RWPE2 (cell line): Measurements from ENCODE around the gene KCNT2.
A peak's percentile ranks its signal among the peaks of the same experiment; 100 is the strongest.

Experiments
- ATAC-seq: fragments of 200-7000 bp; cut with Tn5 transposase; 3 replicates; pipeline ENCODE4 v1.9.1; 2021; ENCODE audit warnings: low read depth
- DNase-seq: peaks from one replicate; pipeline ENCODE4 v3.0.0-alpha.2; 2020; ENCODE audit warnings: low spot score
- H3K27ac ChIP-seq: fragments of 450-650 bp; 2 replicates; pipeline ENCODE4 v1.5.1; 2017; ENCODE audit warnings: mild to moderate bottlenecking; ENCODE audit not compliant: poor library complexity, severe bottlenecking
- H3K27me3 ChIP-seq: fragments of 250-450 bp; sonication (Bioruptor Pico); 2 replicates; pipeline ENCODE4 v1.5.1; 2021; ENCODE audit warnings: mild to moderate bottlenecking, moderate library complexity; ENCODE audit not compliant: insufficient read depth, poor library complexity, severe bottlenecking
- H3K36me3 ChIP-seq: fragments of 250-450 bp; sonication (Bioruptor Pico); 2 replicates; pipeline ENCODE4 v1.5.1; 2020; ENCODE audit warnings: low read depth, mild to moderate bottlenecking, moderate library complexity
- H3K4me1 ChIP-seq: fragments of 250-450 bp; sonication (Bioruptor Pico); 2 replicates; pipeline ENCODE4 v1.5.1; 2021; ENCODE audit warnings: mild to moderate bottlenecking, moderate library complexity; ENCODE audit not compliant: insufficient read depth, poor library complexity, severe bottlenecking
- H3K4me3 ChIP-seq: fragments of 250-450 bp; sonication (Bioruptor Pico); 2 replicates; pipeline ENCODE4 v1.5.1; 2021; ENCODE audit warnings: mild to moderate bottlenecking, moderate library complexity; ENCODE audit not compliant: severe bottlenecking
- H3K9me3 ChIP-seq: fragments of 250-450 bp; sonication (Bioruptor Pico); 2 replicates; pipeline ENCODE4 v1.5.1; 2021; ENCODE audit warnings: mild to moderate bottlenecking, moderate library complexity; ENCODE audit not compliant: severe bottlenecking
- TF ChIP-seq, protein P1 (sequence below): fragments of 450-650 bp; IDR thresholded peaks from one replicate; pipeline ENCODE4 v1.5.1; 2017; ENCODE audit warnings: mild to moderate bottlenecking, moderate library complexity; ENCODE audit not compliant: poor library complexity, severe bottlenecking

Gene KCNT2

DNA sequence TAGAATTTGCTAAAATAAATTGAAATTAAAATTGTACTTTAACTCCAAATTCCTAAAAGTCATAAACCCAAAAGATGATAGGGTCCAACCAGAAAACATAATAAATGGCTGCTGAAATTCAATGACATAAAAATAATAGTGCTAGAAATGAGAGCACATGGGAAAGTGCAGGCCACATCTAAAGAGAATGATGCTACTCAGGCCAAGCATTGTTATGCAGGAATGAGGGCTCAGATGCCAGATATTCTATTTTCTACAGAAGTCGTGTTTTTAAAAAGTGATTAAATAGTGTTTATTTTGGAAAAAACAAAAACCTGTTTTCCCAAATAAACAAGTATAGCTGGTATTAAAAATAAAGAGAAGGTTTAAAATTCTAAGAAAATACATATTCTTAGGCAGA lies 234.4 kb downstream of the KCNT2 start:
- no peaks in the 10 kb centered on the region for H3K27me3 ChIP-seq
- no peak overlapping the region for H3K4me3 ChIP-seq
- no peaks in the 10 kb centered on the region for H3K9me3 ChIP-seq
- TF ChIP-seq, protein P1, sequence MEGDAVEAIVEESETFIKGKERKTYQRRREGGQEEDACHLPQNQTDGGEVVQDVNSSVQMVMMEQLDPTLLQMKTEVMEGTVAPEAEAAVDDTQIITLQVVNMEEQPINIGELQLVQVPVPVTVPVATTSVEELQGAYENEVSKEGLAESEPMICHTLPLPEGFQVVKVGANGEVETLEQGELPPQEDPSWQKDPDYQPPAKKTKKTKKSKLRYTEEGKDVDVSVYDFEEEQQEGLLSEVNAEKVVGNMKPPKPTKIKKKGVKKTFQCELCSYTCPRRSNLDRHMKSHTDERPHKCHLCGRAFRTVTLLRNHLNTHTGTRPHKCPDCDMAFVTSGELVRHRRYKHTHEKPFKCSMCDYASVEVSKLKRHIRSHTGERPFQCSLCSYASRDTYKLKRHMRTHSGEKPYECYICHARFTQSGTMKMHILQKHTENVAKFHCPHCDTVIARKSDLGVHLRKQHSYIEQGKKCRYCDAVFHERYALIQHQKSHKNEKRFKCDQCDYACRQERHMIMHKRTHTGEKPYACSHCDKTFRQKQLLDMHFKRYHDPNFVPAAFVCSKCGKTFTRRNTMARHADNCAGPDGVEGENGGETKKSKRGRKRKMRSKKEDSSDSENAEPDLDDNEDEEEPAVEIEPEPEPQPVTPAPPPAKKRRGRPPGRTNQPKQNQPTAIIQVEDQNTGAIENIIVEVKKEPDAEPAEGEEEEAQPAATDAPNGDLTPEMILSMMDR = no peak
- no peaks in the 10 kb centered on the region for H3K36me3 ChIP-seq
- DNase-seq = no peak
- no peak for ATAC-seq
- no peak overlapping the region for H3K27ac ChIP-seq
- no peaks in the 10 kb centered on the region for H3K4me1 ChIP-seq

DNA sequence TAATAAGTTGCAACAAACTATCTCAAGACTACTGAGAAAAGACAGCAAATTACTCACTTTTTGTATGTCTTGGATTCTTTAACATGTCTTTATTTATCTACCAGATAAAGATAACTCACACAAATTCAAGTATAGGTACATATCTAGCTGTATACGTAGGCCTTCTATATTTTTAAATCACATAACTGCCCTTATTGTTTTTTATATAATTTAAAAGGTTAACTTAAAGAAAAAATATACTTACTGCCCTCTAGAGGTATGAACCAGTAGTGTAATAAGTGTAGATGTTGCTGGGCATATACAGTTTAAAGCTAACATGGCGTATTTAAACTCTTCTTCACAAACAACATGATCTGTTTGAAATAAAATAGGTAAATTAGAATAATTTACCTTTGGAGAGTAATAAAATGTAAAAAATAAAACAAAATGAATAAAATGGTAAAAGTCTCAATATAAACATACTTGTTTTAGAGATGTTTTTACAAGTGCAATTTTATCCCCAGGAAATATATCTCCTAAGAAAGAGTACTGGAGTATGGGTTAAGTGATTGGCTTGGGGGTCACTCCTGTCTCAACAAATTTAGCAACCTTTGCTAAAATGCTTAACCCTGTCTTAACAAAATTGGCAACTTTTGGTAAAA lies 235.2 kb downstream of the KCNT2 start:
- Histone ChIP-seq H3K9me3 (no peaks in the 10 kb centered on the region), H3K27ac (no peak overlapping the region), H3K36me3 (no peaks in the 10 kb centered on the region), H3K4me3 (no peak overlapping the region), H3K4me1 (no peaks in the 10 kb centered on the region), H3K27me3 (no peaks in the 10 kb centered on the region)
- no peak for DNase-seq
- ATAC-seq = no peak
- TF ChIP-seq, protein P1 = peak; percentile 83

DNA sequence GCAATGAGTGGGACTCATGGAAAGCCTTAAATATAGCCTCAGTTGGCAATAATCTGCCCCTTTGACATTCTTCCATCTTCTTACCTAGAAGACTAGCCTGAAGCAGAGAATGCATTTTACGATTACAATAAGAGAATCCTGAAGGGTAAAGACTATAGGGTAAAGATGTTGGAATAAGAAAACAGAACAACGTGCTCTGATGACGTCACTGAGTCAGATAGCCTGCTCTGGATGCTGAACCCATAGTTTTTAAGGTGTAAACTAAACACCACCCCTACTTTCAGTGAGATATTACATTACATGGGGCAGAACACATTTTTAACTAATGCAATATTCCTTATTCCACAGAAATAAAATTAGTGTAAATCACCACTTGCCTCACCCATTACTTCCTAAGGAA lies 240.4 kb downstream of the KCNT2 start:
- DNase-seq = no peak
- no peaks in the 10 kb centered on the region for H3K36me3 ChIP-seq
- TF ChIP-seq, protein P1 = no peak
- H3K27me3 ChIP-seq = no peaks in the 10 kb centered on the region
- H3K4me1 ChIP-seq = no peaks in the 10 kb centered on the region
- no peaks in the 10 kb centered on the region for H3K9me3 ChIP-seq
- no peak for ATAC-seq
- no peak overlapping the region for H3K4me3 ChIP-seq
- H3K27ac ChIP-seq = no peak overlapping the region

DNA sequence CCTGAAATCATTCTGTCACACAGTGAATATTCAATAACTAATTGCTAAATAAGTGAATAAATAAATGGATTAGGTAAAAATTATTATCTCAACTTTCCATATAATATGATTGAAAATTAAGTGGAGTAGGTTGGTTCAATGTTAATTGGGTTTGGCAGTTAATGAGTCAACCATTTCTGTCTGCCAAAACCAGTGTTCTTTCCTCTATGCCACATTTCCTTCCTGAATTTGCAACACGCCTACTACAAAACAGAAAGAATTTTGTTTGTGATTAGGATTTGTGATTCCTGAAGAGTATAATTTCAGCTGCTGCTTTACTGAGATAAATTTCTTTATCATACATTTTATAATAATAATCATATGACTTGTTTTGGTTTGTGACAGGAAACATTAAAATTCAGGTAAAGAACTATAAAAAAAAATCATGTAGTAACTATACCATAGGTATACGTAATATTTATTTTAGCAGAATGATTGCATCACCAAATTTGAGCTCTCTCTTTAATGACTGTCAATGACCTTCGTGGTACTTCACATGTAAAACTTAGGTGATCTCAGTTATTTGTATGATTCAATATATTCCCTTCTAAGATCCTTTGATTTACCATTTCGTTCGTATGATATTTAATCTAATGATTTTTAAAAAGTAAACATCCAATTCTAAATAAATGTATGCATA lies 241.3 kb downstream of the KCNT2 start:
- ATAC-seq = no peak

More for the DNA sequence above, 241.3 kb downstream of the KCNT2 start:
- Histone ChIP-seq H3K36me3 (no peaks in the 10 kb centered on the region), H3K27me3 (no peaks in the 10 kb centered on the region), H3K4me1 (no peaks in the 10 kb centered on the region), H3K27ac (no peak overlapping the region), H3K9me3 (no peaks in the 10 kb centered on the region), H3K4me3 (no peak overlapping the region)
- TF ChIP-seq, protein P1 = no peak
- DNase-seq = no peak
